ENCODE data around the gene CLK2. TPM values are rescaled to one million over a fixed set of nuclear protein-coding genes. Genes with fewer than 3 reads are reported as not detected.
A peak's percentile ranks its signal among the peaks of the same experiment; 100 is the strongest.
"Not testable (repeated sequence)": the region's sequence is repeated elsewhere in the genome, so short reads cannot be mapped to it uniquely, and the experiment has no call there.

Gene CLK2
- total RNA-seq, 2 donors from 2014 or later = 9.8 to 16.4 TPM

- peaks cover 3 to 26% of the 10 kb centered on the region in 2 donors for H3K4me1 ChIP-seq
- no peak overlapping the region for H3K4me3 ChIP-seq
- DNase-seq (ENCODE audit: low spot score) = no peak
- peak overlapping the region in 1 of 2 donors; percentile 12 for H3K27ac ChIP-seq
- TF ChIP-seq, protein P1, sequence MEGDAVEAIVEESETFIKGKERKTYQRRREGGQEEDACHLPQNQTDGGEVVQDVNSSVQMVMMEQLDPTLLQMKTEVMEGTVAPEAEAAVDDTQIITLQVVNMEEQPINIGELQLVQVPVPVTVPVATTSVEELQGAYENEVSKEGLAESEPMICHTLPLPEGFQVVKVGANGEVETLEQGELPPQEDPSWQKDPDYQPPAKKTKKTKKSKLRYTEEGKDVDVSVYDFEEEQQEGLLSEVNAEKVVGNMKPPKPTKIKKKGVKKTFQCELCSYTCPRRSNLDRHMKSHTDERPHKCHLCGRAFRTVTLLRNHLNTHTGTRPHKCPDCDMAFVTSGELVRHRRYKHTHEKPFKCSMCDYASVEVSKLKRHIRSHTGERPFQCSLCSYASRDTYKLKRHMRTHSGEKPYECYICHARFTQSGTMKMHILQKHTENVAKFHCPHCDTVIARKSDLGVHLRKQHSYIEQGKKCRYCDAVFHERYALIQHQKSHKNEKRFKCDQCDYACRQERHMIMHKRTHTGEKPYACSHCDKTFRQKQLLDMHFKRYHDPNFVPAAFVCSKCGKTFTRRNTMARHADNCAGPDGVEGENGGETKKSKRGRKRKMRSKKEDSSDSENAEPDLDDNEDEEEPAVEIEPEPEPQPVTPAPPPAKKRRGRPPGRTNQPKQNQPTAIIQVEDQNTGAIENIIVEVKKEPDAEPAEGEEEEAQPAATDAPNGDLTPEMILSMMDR (IDR thresholded peaks at IDR 0.05) = no peak
- no peaks in the 10 kb centered on the region for H3K9me3 ChIP-seq
- H3K27me3 ChIP-seq = no peaks in the 10 kb centered on the region
- H3K36me3 ChIP-seq = peaks cover 3% of the 10 kb centered on the region
These were observed 31.5 kb downstream of the CLK2 start for GRCh38 chr1:155241841-155242264.

DNA sequence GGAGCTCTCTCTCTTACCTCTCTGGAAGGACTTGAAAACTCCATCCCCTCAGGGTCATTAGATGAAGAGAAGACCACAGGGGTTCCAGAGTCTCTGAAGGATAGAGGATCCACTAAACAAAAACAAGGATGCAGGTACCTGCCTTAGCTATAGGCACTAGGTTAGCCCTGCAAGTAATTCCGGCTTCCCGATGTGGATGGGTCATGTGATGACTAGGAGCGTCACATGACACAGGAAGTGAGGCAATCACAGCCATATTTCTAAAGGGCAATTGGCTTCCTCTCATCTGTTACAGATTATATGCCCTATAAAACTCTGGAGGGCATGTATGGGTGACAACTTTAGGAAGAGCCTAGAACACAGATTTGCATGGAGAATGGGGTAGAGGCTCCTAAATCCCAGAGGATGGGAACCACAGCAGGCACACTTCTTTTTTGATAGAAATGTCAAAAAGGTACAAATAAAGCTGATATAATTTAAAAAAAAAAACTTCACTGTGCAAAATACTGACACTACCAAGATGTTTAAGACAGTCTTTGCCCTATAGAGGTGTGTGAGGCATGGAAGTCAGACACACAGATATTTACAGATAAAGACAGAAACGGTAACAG is 32.1 kb downstream of the CLK2 start:
- Histone ChIP-seq H3K4me3 (peak overlapping the region; percentile 31 to 45), H3K36me3 (peaks cover 7% of the 10 kb centered on the region), H3K27ac (peak overlapping the region; percentile 12 to 35), H3K4me1 (peaks cover 3 to 26% of the 10 kb centered on the region in 2 donors), H3K9me3 (no peaks in the 10 kb centered on the region), H3K27me3 (no peaks in the 10 kb centered on the region)
- DNase-seq (ENCODE audit: low spot score) = peak; percentile 86
- TF ChIP-seq, protein P1 (IDR thresholded peaks at IDR 0.05) = no peak

- H3K36me3 ChIP-seq = peaks cover 10% of the 10 kb centered on the region
These were observed 36.9 kb downstream of the CLK2 start for GRCh38 chr1:155236451-155236850.

GRCh38 chr1:155235375-155235774 is 37.9 kb downstream of the CLK2 start:
- H3K9me3 ChIP-seq; H3K4me3 ChIP-seq; H3K27me3 ChIP-seq; DNase-seq (ENCODE audit: low spot score); H3K27ac ChIP-seq: not testable (repeated sequence)
- Histone ChIP-seq H3K36me3 (peaks cover 10% of the 10 kb centered on the region), H3K4me1 (peaks cover 0 to 16% of the 10 kb centered on the region in 2 donors)

More at GRCh38 chr1:155236451-155236850, 36.9 kb downstream of the CLK2 start:
- no peaks in the 10 kb centered on the region for H3K9me3 ChIP-seq
- no peak overlapping the region for H3K4me3 ChIP-seq
- H3K27ac ChIP-seq = no peak overlapping the region
- no peaks in the 10 kb centered on the region for H3K27me3 ChIP-seq
- peaks cover 0 to 23% of the 10 kb centered on the region in 2 donors for H3K4me1 ChIP-seq
- no peak for DNase-seq (ENCODE audit: low spot score)
- TF ChIP-seq, protein P1 (IDR thresholded peaks at IDR 0.05) = no peak

GRCh38 chr1:155233502-155233901 is 39.8 kb downstream of the CLK2 start:
- Histone ChIP-seq H3K36me3 (peaks cover 10% of the 10 kb centered on the region), H3K4me1 (peaks cover 0 to 12% of the 10 kb centered on the region in 2 donors)
- not testable (repeated sequence) for DNase-seq (ENCODE audit: low spot score); H3K27ac ChIP-seq; H3K9me3 ChIP-seq; H3K4me3 ChIP-seq; H3K27me3 ChIP-seq

DNA sequence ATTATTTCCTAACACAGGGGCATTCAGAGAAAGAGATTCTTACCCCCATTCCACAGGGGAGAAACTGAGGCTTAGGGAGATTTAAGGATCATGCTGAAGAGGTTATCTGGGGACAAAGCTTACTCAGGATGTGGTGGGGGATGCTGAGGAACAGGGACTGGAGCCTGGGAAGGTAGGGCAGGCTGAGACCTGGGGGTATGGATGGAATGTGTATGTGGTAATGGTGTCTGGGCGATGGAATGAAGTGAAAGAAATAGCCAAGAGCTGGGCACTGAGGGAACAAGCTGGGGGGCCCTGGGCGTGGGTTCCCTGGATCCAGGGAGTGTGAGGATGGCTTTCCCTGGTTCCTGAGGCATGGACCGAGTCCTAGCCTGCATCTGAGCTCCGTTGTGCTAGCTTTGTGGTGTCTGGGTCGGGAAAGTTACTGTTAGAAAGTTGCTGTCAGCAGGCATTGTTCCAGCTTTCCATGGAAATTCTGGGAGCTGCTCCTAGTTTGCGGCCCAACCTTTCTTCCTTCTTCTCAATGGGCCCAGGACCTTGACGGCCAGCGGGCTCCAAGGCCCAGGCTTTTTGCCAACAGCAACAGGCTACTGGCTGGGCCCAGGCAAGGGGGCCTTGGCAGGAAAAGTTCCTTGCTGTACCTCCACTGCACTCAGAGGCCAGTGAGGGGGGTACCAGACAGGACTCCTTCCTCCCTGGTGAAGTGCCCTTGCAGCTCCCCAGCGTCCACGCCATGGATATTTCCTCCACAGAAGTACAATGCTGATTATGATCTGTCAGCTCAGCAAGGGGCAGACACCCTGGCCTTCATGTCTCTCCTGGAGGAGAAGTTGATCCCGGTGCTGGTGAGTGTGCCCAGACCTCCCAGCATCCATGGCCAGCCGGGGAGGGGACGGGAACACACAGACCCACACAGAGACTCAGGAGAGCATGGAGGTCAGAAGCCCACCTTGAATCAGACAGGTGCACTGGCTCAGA is 41.0 kb downstream of the CLK2 start:
- DNase-seq (ENCODE audit: low spot score) = not testable (repeated sequence)
- H3K4me1 ChIP-seq = peaks cover 0 to 17% of the 10 kb centered on the region in 2 donors

GRCh38 chr1:155231302-155231701 is 42.0 kb downstream of the CLK2 start:
- H3K36me3 ChIP-seq; H3K27ac ChIP-seq; DNase-seq (ENCODE audit: low spot score); H3K4me3 ChIP-seq; H3K9me3 ChIP-seq; H3K27me3 ChIP-seq: not testable (repeated sequence)
- peaks cover 0 to 24% of the 10 kb centered on the region in 2 donors for H3K4me1 ChIP-seq

More for the DNA sequence above, 41.0 kb downstream of the CLK2 start:
- not testable (repeated sequence) for H3K36me3 ChIP-seq, H3K27me3 ChIP-seq, H3K9me3 ChIP-seq, H3K4me3 ChIP-seq
- peak overlapping the region in 1 of 2 donors; percentile 51 for H3K27ac ChIP-seq
